Neural progenitor cell (in vitro differentiated cells): ENCODE results near the gene PELO.

Experiments
- EZH2 ChIP-seq: fragments of 200-600 bp; sonication (generic); IDR thresholded peaks from 2 replicates; pipeline ENCODE4 v1.6.1; 2017; ENCODE audit warnings: antibody characterized with exemption, mild to moderate bottlenecking, moderate library complexity
- EZH2phosphoT487 ChIP-seq: fragments of 200-600 bp; sonication (generic); IDR thresholded peaks from 2 replicates; pipeline ENCODE4 v1.6.1; 2017; ENCODE audit warnings: antibody characterized with exemption
- TF ChIP-seq, protein P1 (sequence below): fragments of 200-600 bp; sonication (generic); IDR thresholded peaks from 2 replicates; pipeline ENCODE4 v1.5.1; 2017; ENCODE audit warnings: antibody characterized with exemption, mild to moderate bottlenecking

DNA sequence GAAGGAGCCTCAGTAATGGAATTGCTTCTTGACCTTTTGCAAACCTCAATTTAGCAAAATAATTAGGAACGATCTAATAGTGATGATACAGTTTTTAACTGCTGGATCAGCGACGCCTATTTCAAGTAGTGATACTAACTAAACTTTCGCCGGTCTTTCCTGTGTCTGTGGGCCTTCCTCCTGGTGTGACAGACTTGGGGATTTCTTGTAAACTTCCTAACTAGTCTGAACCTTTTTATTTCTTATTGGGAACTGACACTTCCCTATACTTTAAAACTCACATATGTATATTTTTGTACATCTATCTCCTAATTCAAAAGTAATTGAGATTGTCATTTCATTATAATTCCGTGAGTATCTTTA is 15.2 kb downstream of the PELO start:
- TF ChIP-seq, protein P1, sequence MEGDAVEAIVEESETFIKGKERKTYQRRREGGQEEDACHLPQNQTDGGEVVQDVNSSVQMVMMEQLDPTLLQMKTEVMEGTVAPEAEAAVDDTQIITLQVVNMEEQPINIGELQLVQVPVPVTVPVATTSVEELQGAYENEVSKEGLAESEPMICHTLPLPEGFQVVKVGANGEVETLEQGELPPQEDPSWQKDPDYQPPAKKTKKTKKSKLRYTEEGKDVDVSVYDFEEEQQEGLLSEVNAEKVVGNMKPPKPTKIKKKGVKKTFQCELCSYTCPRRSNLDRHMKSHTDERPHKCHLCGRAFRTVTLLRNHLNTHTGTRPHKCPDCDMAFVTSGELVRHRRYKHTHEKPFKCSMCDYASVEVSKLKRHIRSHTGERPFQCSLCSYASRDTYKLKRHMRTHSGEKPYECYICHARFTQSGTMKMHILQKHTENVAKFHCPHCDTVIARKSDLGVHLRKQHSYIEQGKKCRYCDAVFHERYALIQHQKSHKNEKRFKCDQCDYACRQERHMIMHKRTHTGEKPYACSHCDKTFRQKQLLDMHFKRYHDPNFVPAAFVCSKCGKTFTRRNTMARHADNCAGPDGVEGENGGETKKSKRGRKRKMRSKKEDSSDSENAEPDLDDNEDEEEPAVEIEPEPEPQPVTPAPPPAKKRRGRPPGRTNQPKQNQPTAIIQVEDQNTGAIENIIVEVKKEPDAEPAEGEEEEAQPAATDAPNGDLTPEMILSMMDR, result no peak
- no peak for TF ChIP-seq EZH2
- TF ChIP-seq EZH2phosphoT487, result no peak
